ENCODE results near the gene H2AZ2.
"Not testable (repeated sequence)": the region's sequence is repeated elsewhere in the genome, so short reads cannot be mapped to it uniquely, and the experiment has no call there.

The H2AZ2 gene

DNA sequence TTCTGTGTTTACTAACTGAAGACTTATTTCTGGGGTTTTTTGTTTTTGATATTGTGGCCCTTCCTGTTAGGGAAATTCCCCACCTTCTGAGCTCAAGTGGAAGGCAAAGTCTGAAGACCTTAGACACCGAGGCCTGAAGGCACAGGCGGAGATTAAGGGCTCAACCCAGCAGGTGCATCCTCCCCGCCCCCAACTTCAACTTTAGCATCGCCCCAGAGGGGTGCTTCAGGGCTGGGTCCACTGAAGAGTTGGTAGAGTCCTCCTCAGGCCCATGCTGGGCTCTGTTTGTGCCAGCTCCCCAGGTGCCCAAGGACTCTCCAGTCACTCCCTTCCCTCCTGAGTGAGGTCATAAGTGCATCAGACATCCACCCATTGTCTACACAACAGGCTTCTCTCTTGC is 60.8 kb downstream of the H2AZ2 start:
- ChIA-PET CTCF (no interaction called here), POLR2A (no interaction called here)
- DNase-seq (ENCODE audit: low read depth, low spot score) = no peak
- no peak for TF ChIP-seq CTCF (IDR thresholded peaks at IDR 0.05; ENCODE audit: insufficient read depth, low read length, missing control alignments)
- H3K4me3 ChIP-seq (ENCODE audit: low read depth, low read length) = no peak overlapping the region

DNA sequence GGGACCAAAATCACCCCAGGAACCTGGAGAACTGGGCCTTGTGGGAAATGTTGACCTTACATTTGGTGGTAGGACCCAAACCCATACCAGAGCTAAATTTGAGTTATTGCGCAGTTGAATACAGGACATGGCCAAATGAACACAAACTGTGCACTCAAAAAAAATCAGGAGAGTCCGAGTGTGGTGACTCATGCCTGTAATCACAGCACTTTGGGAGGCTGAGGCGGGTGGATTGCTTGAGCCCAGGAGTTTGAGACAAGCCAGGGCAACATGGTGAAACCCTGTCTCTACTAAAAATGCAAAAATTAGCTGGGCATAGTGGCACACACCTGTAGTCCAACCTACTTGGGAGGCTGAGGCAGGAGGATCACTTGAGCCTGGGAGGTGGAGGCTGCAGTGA is 62.7 kb downstream of the H2AZ2 start:
- DNase-seq (ENCODE audit: low read depth, low spot score); CTCF ChIA-PET; POLR2A ChIA-PET; H3K4me3 ChIP-seq (ENCODE audit: low read depth, low read length): not testable (repeated sequence)

DNA sequence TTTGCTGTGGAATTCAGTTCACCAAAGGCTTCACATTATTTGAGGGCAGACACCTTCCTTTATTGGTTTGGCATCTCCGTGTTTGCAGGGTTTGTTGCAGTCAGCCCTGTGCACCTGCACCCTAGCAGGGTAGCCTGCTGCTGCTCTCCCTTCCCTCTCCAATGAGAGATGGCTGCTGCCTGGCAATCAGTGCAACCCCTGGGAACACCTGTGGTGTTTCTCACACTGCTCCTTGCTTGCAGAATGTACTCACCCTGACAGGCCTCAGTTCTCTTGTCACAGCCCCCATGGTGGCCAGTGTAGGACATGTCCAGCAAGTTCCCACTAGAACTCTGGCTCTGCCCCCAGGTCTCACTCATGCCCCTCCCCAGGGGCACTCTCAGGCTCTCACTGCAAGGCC is 63.5 kb downstream of the H2AZ2 start:
- no peak for TF ChIP-seq CTCF (IDR thresholded peaks at IDR 0.05; ENCODE audit: insufficient read depth, low read length, missing control alignments)
- no peak overlapping the region for H3K4me3 ChIP-seq (ENCODE audit: low read depth, low read length)
- ChIA-PET CTCF (no interaction called here), POLR2A (no interaction called here)
- DNase-seq (ENCODE audit: low read depth, low spot score) = no peak

GRCh38 chr7:44783407-44783806 is 64.5 kb downstream of the H2AZ2 start:
- ChIA-PET POLR2A (no interaction called here), CTCF (no interaction called here)
- no peak for DNase-seq (ENCODE audit: low read depth, low spot score)
- no peak overlapping the region for H3K4me3 ChIP-seq (ENCODE audit: low read depth, low read length)
- TF ChIP-seq CTCF (IDR thresholded peaks at IDR 0.05; ENCODE audit: insufficient read depth, low read length, missing control alignments) = no peak

- no peak for TF ChIP-seq CTCF (IDR thresholded peaks at IDR 0.05; ENCODE audit: insufficient read depth, low read length, missing control alignments)
- CTCF ChIA-PET = no interaction called here
- H3K4me3 ChIP-seq (ENCODE audit: low read depth, low read length) = no peak overlapping the region
- POLR2A ChIA-PET = no interaction called here
- DNase-seq (ENCODE audit: low read depth, low spot score) = no peak
These were observed 65.4 kb downstream of the H2AZ2 start for GRCh38 chr7:44782460-44782859.
